HS-27A (cell line): ENCODE measurements around the gene PRKCA.
"Not testable (repeated sequence)": the region's sequence is repeated elsewhere in the genome, so short reads cannot be mapped to it uniquely, and the experiment has no call there.

Source experiments
- DNase-seq: peaks from one replicate; pipeline ENCODE4 v3.0.0-alpha.2; 2012; ENCODE audit warnings: low read depth, missing footprints

Gene PRKCA

GRCh38 chr17:66326476-66327047 is 24.1 kb downstream of the PRKCA start:
- no peak for DNase-seq

- DNase-seq: no peak
Measured at GRCh38 chr17:66330646-66331037, 28.2 kb downstream of the PRKCA start.

GRCh38 chr17:66331038-66331816 is 28.8 kb downstream of the PRKCA start:
- DNase-seq: no peak

GRCh38 chr17:66335797-66336196 is 33.4 kb downstream of the PRKCA start:
- no peak for DNase-seq

GRCh38 chr17:66337268-66337667 is 34.9 kb downstream of the PRKCA start:
- no peak for DNase-seq

- no peak for DNase-seq
Measured at GRCh38 chr17:66337866-66338485, 35.6 kb downstream of the PRKCA start.

GRCh38 chr17:66338937-66339336 is 36.5 kb downstream of the PRKCA start:
- no peak for DNase-seq

GRCh38 chr17:66339561-66339960 is 37.1 kb downstream of the PRKCA start:
- no peak for DNase-seq

GRCh38 chr17:66340720-66341119 is 38.3 kb downstream of the PRKCA start:
- no peak for DNase-seq

GRCh38 chr17:66341462-66341861 is 39.0 kb downstream of the PRKCA start:
- DNase-seq: no peak

- DNase-seq: not testable (repeated sequence)
Measured at GRCh38 chr17:66342263-66342662, 39.9 kb downstream of the PRKCA start.

GRCh38 chr17:66343531-66344078 is 41.2 kb downstream of the PRKCA start:
- DNase-seq: no peak

- no peak for DNase-seq
Measured at GRCh38 chr17:66344473-66344872, 42.1 kb downstream of the PRKCA start.

- DNase-seq: no peak
Measured at GRCh38 chr17:66345264-66345663, 42.9 kb downstream of the PRKCA start.

- DNase-seq: not testable (repeated sequence)
Measured at GRCh38 chr17:66345949-66346638, 43.7 kb downstream of the PRKCA start.

GRCh38 chr17:66347661-66348514 is 45.5 kb downstream of the PRKCA start:
- DNase-seq: no peak

- DNase-seq: peak; percentile 33
Measured at GRCh38 chr17:66348584-66349165, 46.3 kb downstream of the PRKCA start.

GRCh38 chr17:66349521-66350254 is 47.3 kb downstream of the PRKCA start:
- no peak for DNase-seq

GRCh38 chr17:66350576-66350975 is 48.2 kb downstream of the PRKCA start:
- DNase-seq: not testable (repeated sequence)

- DNase-seq: no peak
Measured at GRCh38 chr17:66351033-66351432, 48.6 kb downstream of the PRKCA start.
